Adrenal gland (tissue), 12 donors: ENCODE data around the gene PAQR9. TPM values are rescaled to one million over a fixed set of nuclear protein-coding genes. Genes with fewer than 3 reads are reported as not detected.

Experiments used
- DNase-seq, 7 donors: peaks; one replicate each; pipeline ENCODE4 v3.0.0-alpha.2; 2019 to 2020
- H3K27ac ChIP-seq, 5 donors: fragments of 200-600 bp; sonication (generic) in 4 of 5; 1 replicate in 3 of 5; 2 replicates in 2 of 5; pipeline versions ENCODE4 v1.5.1 to v1.8.0; 2016 to 2020; ENCODE audit warnings: mild to moderate bottlenecking in 1 of 5
- H3K27me3 ChIP-seq: fragments of 200-600 bp; 2 replicates; pipeline ENCODE4 v1.8.0; 2021
- H3K36me3 ChIP-seq, 2 donors: fragments of 200-600 bp; replicated peaks in 1 of 2; 1 replicate in 1 of 2; 2 replicates in 1 of 2; pipeline versions ENCODE4 v1.5.1 to v1.8.0; 2018 to 2022
- H3K4me1 ChIP-seq, 2 donors: fragments of 200-600 bp; replicated peaks in 1 of 2; 1 replicate in 1 of 2; 2 replicates in 1 of 2; pipeline versions ENCODE4 v1.5.1 to v1.8.0; 2018 to 2021
- H3K4me3 ChIP-seq, 4 donors: fragments of 200-600 bp; sonication (generic) in 3 of 4; one replicate each; pipeline ENCODE4 v1.5.1; 2016 to 2018
- H3K9me3 ChIP-seq, 3 donors: fragments of 200-600 bp; sonication (generic) in 1 of 3; replicated peaks in 1 of 3; 1 replicate in 2 of 3; 2 replicates in 1 of 3; pipeline versions ENCODE4 v1.5.1 to v1.8.0; 2016 to 2021
- CTCF ChIP-seq, 6 experiments: fragments of 450-650 bp in 4 of 6; fragments of 200-600 bp in 2 of 6; sonication (generic) in 1 of 6; IDR thresholded peaks; 1 replicate in 5 of 6; 2 replicates in 1 of 6; pipeline versions ENCODE4 v1.5.1 to v1.8.0; 2016 to 2021; ENCODE audit warnings: antibody characterized with exemption in 6 of 6, mild to moderate bottlenecking in 2 of 6, moderate library complexity in 1 of 6
- POLR2A ChIP-seq, 2 donors: fragments of 450-650 bp; IDR thresholded peaks; one replicate each; pipeline ENCODE4 v1.6.1; 2017; ENCODE audit warnings: antibody characterized with exemption in 2 of 2, mild to moderate bottlenecking in 2 of 2, moderate library complexity in 1 of 2
- WGBS, 4 donors: extraction: QIAGEN DNeasy Blood & Tissue Kit in 2 of 4; methylation state at CpG; one replicate each; pipeline versions ENCODE4 v1.1.5 to v1.1.7; 2013 to 2017; 5-methylcytosine and 5-hydroxymethylcytosine counted together
- intact Hi-C, 2 donors: fragments of 100-400 bp; cut with DNase I; formaldehyde crosslinking; loops; one replicate each; pipeline versions ENCODE4 v1.14.1 to v1.15.0; 2022 to 2023
- polyA plus RNA-seq, 3 donors: library from polyadenylated mRNA; stranded (reverse); fragments of 200-250 nt in 2 of 3; fragments of 350-450 nt in 1 of 3; fragmentation: Illumina TruSeq in 1 of 3; extraction: RNeasy Lipid Tissue Mini Kit (QIAGEN cat#74804) in 1 of 3; gene quantifications; one replicate each; pipeline ENCODE4 v1.2.3, GENCODE V29; 2013 to 2014
- total RNA-seq, 9 donors: library from RNA; depleted of rRNA in 4 of 9; stranded (reverse); fragments of >200 nt in 4 of 9; fragments of 120-200 nt in 1 of 9; fragmentation: NEBNext Ultra II Directional in 1 of 9; extraction: Animal tissue kit (Norgen Biotek cat#: 25700) in 1 of 9; gene quantifications; one replicate each; pipeline versions ENCODE4 v1.1.0 to v1.2.4, GENCODE V29; 2013 to 2023
- donor health status: healthy with polysubstance abuse.
- donor health status: Bipolar disorder and iron deficiency.
- donor health status: DM: yes; HTN: yes; CAD: no.
- donor health status: DM: no; HTN: no; CAD: no.
- donor health status: DM: no; HTN: no; CAD: no.
- donor health status: DM: yes; HTN: yes; CAD: no.

Gene PAQR9
- total and polyA plus RNA-seq, 12 donors: 0.13 to 3.7 (median 0.20) TPM; not detected in 6

GRCh38 chr3:142941373-142942123, 21.9 kb downstream of the PAQR9 start:
- 71 to 83% (median 79%) methylated on average over 8 of the region's 8 CpGs for WGBS, 4 donors
- intact Hi-C loops: no loop called here
- H3K4me1 ChIP-seq: no peaks in the 10 kb centered on the region
- no peaks in the 10 kb centered on the region for H3K36me3 ChIP-seq
- H3K9me3 ChIP-seq: no peaks in the 10 kb centered on the region
- H3K27me3 ChIP-seq: no peaks in the 10 kb centered on the region
- TF ChIP-seq CTCF (IDR thresholded peaks at IDR 0.05) (no peak), POLR2A (IDR thresholded peaks at IDR 0.05) (no peak)
- H3K27ac ChIP-seq: no peak overlapping the region
- no peak for DNase-seq
- no peak overlapping the region for H3K4me3 ChIP-seq

- TF ChIP-seq CTCF (IDR thresholded peaks at IDR 0.05) (no peak), POLR2A (IDR thresholded peaks at IDR 0.05) (no peak)
- intact Hi-C loops: no loop called here
- Histone ChIP-seq H3K27ac (no peak overlapping the region), H3K36me3 (no peaks in the 10 kb centered on the region), H3K27me3 (no peaks in the 10 kb centered on the region), H3K4me3 (no peak overlapping the region), H3K9me3 (no peaks in the 10 kb centered on the region), H3K4me1 (no peaks in the 10 kb centered on the region)
- WGBS, 4 donors: 79 to 94% (median 83%) methylated on average over 4 of the region's 4 CpGs
- no peak for DNase-seq
Observed at GRCh38 chr3:142940472-142940871, 23.0 kb downstream of the PAQR9 start.

- intact Hi-C loops: loop anchor here in 1 of 2 donors (10.0 kb wide), 1 partner anchor 55 kb away; no protein-coding TSS in a partner anchor
- TF ChIP-seq POLR2A (IDR thresholded peaks at IDR 0.05) (no peak), CTCF (IDR thresholded peaks at IDR 0.05) (no peak)
- H3K4me3 ChIP-seq: no peak overlapping the region
- H3K27me3 ChIP-seq: no peaks in the 10 kb centered on the region
- no peak for DNase-seq
- H3K4me1 ChIP-seq: no peaks in the 10 kb centered on the region
- H3K9me3 ChIP-seq: no peaks in the 10 kb centered on the region
- WGBS, 4 donors: 86 to 95% (median 89%) methylated on average over 1 of the region's 1 CpG
- H3K36me3 ChIP-seq: no peaks in the 10 kb centered on the region
- H3K27ac ChIP-seq: no peak overlapping the region
Observed at GRCh38 chr3:142940000-142940399, 23.5 kb downstream of the PAQR9 start.

GRCh38 chr3:142935963-142936362, 27.5 kb downstream of the PAQR9 start:
- TF ChIP-seq POLR2A (IDR thresholded peaks at IDR 0.05) (no peak), CTCF (IDR thresholded peaks at IDR 0.05) (no peak)
- WGBS, 4 donors: 71 to 75% (median 73%) methylated on average over 5 of the region's 5 CpGs
- intact Hi-C loops: loop anchor here in 1 of 2 donors (10.0 kb wide), 1 partner anchor 59 kb away; no protein-coding TSS in a partner anchor
- Histone ChIP-seq H3K27me3 (no peaks in the 10 kb centered on the region), H3K36me3 (no peaks in the 10 kb centered on the region), H3K9me3 (no peaks in the 10 kb centered on the region), H3K4me1 (no peaks in the 10 kb centered on the region), H3K27ac (no peak overlapping the region), H3K4me3 (no peak overlapping the region)
- DNase-seq: no peak
